Lower leg skin (tissue), 3 donors: ENCODE data around the gene SCGB1D1.

Experiments used
- POLR2A ChIP-seq, 2 donors: fragments of 450-650 bp; IDR thresholded peaks; one replicate each; pipeline ENCODE4 v1.6.1; 2016 to 2017; ENCODE audit warnings: antibody characterized with exemption in 2 of 2, mild to moderate bottlenecking in 1 of 2, moderate library complexity in 1 of 2
- TF ChIP-seq, protein P1 (sequence below), 3 donors: fragments of 450-650 bp; IDR thresholded peaks; one replicate each; pipeline ENCODE4 v1.5.1; 2016; ENCODE audit warnings: antibody characterized with exemption in 3 of 3, mild to moderate bottlenecking in 3 of 3, moderate library complexity in 2 of 3

DNA sequence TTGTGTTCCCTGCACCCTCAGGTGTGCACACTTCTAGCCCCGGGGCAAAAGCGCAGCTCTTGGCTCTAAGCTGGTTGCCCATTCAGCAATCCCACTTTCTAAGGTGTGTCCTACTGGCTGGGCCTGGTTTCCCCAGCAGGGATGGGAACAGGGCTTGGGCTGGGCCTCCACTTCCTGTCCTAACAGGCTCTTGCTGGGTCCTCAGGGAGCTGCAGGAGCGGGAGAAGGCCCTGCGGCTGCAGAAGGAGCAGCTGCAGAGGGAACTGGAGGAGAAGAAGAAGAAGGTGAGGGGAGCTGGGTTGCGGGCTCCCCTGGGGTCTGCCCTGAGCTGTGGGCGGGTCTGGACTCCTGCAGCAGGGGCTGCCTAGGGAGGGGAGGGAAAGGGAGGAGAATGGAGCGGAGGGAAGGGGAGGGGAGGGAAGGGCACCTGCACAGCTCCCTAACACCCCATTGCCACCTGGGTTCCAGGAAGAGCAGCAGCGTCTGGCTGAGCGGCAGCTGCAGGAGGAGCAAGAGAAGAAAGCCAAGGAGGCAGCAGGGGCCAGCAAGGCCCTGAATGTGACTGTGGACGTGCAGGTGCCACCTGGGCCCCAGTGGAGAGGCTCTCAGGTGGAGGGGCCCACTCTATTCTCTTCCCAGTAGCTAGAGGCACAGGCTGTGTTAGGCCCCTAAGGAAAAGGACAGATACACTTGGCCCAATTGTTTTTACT is 41.6 kb upstream of the SCGB1D1 start:
- TF ChIP-seq, protein P1, sequence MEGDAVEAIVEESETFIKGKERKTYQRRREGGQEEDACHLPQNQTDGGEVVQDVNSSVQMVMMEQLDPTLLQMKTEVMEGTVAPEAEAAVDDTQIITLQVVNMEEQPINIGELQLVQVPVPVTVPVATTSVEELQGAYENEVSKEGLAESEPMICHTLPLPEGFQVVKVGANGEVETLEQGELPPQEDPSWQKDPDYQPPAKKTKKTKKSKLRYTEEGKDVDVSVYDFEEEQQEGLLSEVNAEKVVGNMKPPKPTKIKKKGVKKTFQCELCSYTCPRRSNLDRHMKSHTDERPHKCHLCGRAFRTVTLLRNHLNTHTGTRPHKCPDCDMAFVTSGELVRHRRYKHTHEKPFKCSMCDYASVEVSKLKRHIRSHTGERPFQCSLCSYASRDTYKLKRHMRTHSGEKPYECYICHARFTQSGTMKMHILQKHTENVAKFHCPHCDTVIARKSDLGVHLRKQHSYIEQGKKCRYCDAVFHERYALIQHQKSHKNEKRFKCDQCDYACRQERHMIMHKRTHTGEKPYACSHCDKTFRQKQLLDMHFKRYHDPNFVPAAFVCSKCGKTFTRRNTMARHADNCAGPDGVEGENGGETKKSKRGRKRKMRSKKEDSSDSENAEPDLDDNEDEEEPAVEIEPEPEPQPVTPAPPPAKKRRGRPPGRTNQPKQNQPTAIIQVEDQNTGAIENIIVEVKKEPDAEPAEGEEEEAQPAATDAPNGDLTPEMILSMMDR (IDR thresholded peaks at IDR 0.05) = no peak
- TF ChIP-seq POLR2A (IDR thresholded peaks at IDR 0.05) = no peak
